Measurements from ENCODE around the gene TUBB. TPM values are rescaled to one million over a fixed set of nuclear protein-coding genes. Genes with fewer than 3 reads are reported as not detected.

Gene TUBB
- total RNA-seq, 2 experiments from 2014 or later, result 1,569 to 1,746 TPM

- intact Hi-C loops (cut with DNase I, micrococcal nuclease), result loop anchor here in 1 of 2 experiments (10.0 kb wide), 1 partner anchor 614 kb away; the partner anchor contains the start of gene HLA-B
- H3K4me1 Mint-ChIP-seq, result peaks cover 78% of the 10 kb centered on the region
- H3K9me3 Mint-ChIP-seq (ENCODE audit: low read depth), result peaks cover 2% of the 10 kb centered on the region
- H3K27me3 Mint-ChIP-seq, result no peaks in the 10 kb centered on the region
- no peak for ATAC-seq
- H3K27ac Mint-ChIP-seq, result peak overlapping the region; percentile 51
- peaks cover 84% of the 10 kb centered on the region for H3K36me3 Mint-ChIP-seq (ENCODE audit: low read depth)
- ChIA-PET CTCF (interaction anchor here (0.6 to 2.6 kb wide), 11 partner anchors 10 to 257 kb away, joined by 3 to 15 read pairs (median 3); partner anchors contain the start of gene VARS2), POLR2A (no interaction called here)
- H3K4me3 Mint-ChIP-seq, result peak overlapping the region; percentile 96
- no peak for DNase-seq
Observed at GRCh38 chr6:30740540-30740870, 20.4 kb downstream of the TUBB start.

DNA sequence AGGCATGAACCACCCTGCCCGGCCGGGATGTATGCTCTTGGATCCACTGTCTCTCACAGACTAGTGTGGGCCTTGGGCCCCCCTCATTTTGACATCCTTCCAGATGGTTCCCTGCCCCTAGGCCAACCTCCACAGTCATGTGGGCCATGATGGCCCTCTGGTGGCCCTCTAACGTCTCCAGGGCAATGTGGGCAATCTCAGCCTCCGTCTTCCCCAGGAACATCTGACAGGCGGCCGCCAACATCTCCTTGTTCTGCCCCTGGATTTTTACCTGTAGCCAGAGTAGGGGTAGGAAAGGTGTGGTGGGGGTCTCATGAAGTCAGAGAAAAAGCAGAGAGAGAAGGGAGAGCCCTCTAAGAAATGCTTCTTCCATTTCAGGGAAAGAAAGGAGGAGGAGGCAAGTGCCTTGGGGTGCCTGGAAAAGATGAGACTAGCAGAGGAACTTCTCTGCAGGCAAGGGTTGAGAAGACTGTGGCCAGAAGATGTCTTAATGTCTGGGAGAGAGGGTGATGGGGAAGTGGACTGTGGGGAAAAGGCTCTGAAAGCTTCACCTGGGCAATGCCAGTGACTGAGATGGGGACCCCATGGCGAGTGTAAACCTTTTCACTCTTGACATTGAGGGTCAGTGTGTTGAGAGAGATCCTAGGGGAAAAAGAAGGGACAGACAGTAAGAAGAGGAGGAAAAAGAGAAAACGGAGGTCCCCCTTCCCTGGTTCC is 21.1 kb downstream of the TUBB start:
- Mint-ChIP-seq H3K4me1 (peaks cover 71% of the 10 kb centered on the region), H3K36me3 (ENCODE audit: low read depth) (peaks cover 77% of the 10 kb centered on the region), H3K4me3 (peak overlapping the region; percentile 96), H3K27ac (peak overlapping the region; percentile 79), H3K9me3 (ENCODE audit: low read depth) (peaks cover 2% of the 10 kb centered on the region), H3K27me3 (no peaks in the 10 kb centered on the region)
- CTCF ChIA-PET, result interaction anchor here (0.6 to 2.6 kb wide), 10 partner anchors 13 to 439 kb away, joined by 3 to 15 read pairs (median 3); partner anchors contain the start of gene VARS2
- POLR2A ChIA-PET, result no interaction called here
- no peak for ATAC-seq
- DNase-seq, result peak; percentile 37
- intact Hi-C loops (cut with DNase I, micrococcal nuclease), result loop anchor here in 1 of 2 experiments (10.0 kb wide), 1 partner anchor 614 kb away; the partner anchor contains the start of gene HLA-B

DNA sequence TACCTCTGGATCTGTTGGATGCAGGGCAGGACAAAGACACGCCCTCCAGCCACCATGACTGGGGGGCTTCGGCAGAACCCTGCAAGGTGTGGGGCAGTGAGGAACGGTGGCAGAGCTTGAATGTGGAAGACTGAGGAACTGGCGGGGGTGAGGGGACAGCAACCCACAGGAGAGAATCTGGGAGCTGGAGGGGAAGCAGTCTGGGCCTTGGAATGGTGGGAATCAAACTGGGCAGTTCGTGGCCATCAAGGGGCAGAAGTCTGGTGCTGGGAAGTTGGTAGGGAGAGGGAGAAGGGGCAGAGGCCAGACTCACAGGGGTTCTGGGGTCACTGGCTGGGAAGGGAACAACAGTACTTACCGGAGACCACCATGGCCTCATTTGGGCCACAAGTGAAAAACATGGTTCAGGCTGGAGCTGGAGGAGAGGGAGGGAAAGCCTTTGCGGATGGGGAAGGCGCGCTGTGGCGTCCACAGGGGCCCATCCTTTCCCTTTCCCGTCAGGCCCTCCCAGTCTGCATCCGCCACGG is 21.7 kb downstream of the TUBB start:
- intact Hi-C loops (cut with DNase I, micrococcal nuclease), result loop anchor here (1.0 to 10.0 kb wide), 10 partner anchors 21 to 613 kb away; partner anchors contain the start of genes C6orf136 (in 1 of the 2), GNL1 (in 1 of the 2), HLA-B (in 1 of the 2) and MRPS18B (in 1 of the 2)
- peak overlapping the region; percentile 79 for H3K27ac Mint-ChIP-seq
- H3K9me3 Mint-ChIP-seq (ENCODE audit: low read depth), result peaks cover 2% of the 10 kb centered on the region
- POLR2A ChIA-PET, result interaction anchor here (0.6 kb wide), 1 partner anchor 20 kb away, joined by 4 read pairs; no protein-coding TSS in a partner anchor
- H3K27me3 Mint-ChIP-seq, result no peaks in the 10 kb centered on the region
- CTCF ChIA-PET, result interaction anchor here (0.7 to 2.6 kb wide), 5 partner anchors 16 to 439 kb away, joined by 3 to 15 read pairs (median 3); no protein-coding TSS in a partner anchor
- H3K4me1 Mint-ChIP-seq, result peaks cover 69% of the 10 kb centered on the region
- peak overlapping the region; percentile 96 for H3K4me3 Mint-ChIP-seq
- DNase-seq, result no peak
- H3K36me3 Mint-ChIP-seq (ENCODE audit: low read depth), result peaks cover 71% of the 10 kb centered on the region
- peak; percentile 4 for ATAC-seq

- Mint-ChIP-seq H3K27me3 (no peaks in the 10 kb centered on the region), H3K9me3 (ENCODE audit: low read depth) (peaks cover 1% of the 10 kb centered on the region), H3K27ac (peak within 1 kb of the TSS; percentile 95), H3K4me3 (peak within 1 kb of the TSS; percentile 96), H3K36me3 (ENCODE audit: low read depth) (peaks cover 64% of the 10 kb centered on the region), H3K4me1 (peaks cover 67% of the 10 kb centered on the region)
- ChIA-PET POLR2A (interaction anchor here (0.6 to 1.0 kb wide), 2 partner anchors 20 to 27 kb away, joined by 4 read pairs; no protein-coding TSS in a partner anchor), CTCF (interaction anchor here (0.7 to 2.6 kb wide), 7 partner anchors 15 to 440 kb away, joined by 3 to 15 read pairs (median 3); no protein-coding TSS in a partner anchor)
- peak; percentile 98 for DNase-seq
- ATAC-seq, result peak; percentile 74
- intact Hi-C loops (cut with DNase I, micrococcal nuclease), result loop anchor here (1.0 to 10.0 kb wide), 12 partner anchors 7 to 612 kb away; partner anchors contain the start of genes C6orf136 (in 1 of the 2), GNL1 (in 1 of the 2), HLA-B (in 1 of the 2) and MRPS18B (in 1 of the 2)
Observed at GRCh38 chr6:30742316-30743098, 22.4 kb downstream of the TUBB start, which contains the start of gene FLOT1. TSS of gene FLOT1 (minus strand) at chr6:30742687. CDS start at chr6:30742189, 498 bp downstream.

GRCh38 chr6:30743099-30744053 is 23.2 kb downstream of the TUBB start:
- Mint-ChIP-seq H3K9me3 (ENCODE audit: low read depth) (no peaks in the 10 kb centered on the region), H3K27me3 (no peaks in the 10 kb centered on the region), H3K36me3 (ENCODE audit: low read depth) (peaks cover 56% of the 10 kb centered on the region), H3K27ac (peak overlapping the region; percentile 95), H3K4me3 (peak overlapping the region; percentile 96), H3K4me1 (peaks cover 67% of the 10 kb centered on the region)
- intact Hi-C loops (cut with DNase I, micrococcal nuclease), result loop anchor here (1.0 to 10.0 kb wide), 10 partner anchors 8 to 611 kb away; partner anchors contain the start of genes HLA-B (in 1 of the 2), TUBB (in 1 of the 2) and VARS2 (in 1 of the 2)
- ATAC-seq (peak; percentile 10), DNase-seq (peak; percentile 70)
- POLR2A ChIA-PET, result interaction anchor here (0.6 to 1.4 kb wide), 4 partner anchors 8 to 141 kb away, joined by 3 to 9 read pairs (median 4); no protein-coding TSS in a partner anchor
- CTCF ChIA-PET, result interaction anchor here (0.6 to 1.5 kb wide), 5 partner anchors 14 to 77 kb away, joined by 3 to 9 read pairs (median 4); no protein-coding TSS in a partner anchor

DNA sequence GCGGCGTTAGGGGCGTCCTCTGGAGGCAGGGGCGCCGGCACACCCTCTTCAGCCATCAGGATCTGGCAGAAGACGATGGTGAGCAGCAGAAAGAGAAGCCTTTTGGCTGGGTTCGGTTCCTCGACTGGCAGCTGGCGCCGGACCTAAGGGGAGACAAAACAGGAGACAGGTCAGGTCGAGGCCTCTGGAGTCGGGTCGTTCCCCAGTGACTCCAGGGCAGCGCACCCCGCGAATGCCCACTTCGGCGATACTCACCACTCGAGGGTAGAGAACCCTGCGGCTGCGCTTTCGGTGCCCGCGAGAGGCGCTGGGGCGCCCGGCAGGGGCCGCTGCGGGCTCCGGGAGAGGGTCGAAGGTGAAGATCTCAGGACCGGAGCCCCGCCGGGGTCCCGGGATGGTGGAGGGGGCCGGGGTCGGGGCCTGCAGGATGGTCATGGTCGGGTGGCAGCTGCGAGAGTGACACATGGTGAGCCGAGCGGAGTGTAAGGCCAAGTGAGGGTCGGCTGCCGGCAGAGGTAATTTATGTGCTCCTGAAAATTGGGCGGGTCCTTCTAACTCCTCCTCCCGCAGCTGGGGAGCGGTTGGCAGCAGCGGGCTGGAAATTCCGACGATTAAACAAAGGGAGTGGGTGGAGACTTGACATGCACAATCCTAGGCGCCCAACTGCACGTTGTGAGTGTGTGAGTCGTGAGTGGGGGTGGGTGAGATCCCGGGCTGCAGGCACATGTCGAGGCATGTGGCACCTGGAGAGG is 24.1 kb downstream of the TUBB start, which contains the start of gene IER3:
IER3 (minus strand) TSS at position 494 of the 752 bp plus-strand sequence; CDS start at position 465, 29 bp downstream.
- Mint-ChIP-seq H3K4me1 (peaks cover 63% of the 10 kb centered on the region), H3K27ac (peak within 1 kb of the TSS; percentile 95), H3K27me3 (no peaks in the 10 kb centered on the region), H3K36me3 (ENCODE audit: low read depth) (peaks cover 48% of the 10 kb centered on the region), H3K9me3 (ENCODE audit: low read depth) (no peaks in the 10 kb centered on the region), H3K4me3 (peak within 1 kb of the TSS; percentile 96)
- ATAC-seq (peak; percentile 47), DNase-seq (peak; percentile 93)
- POLR2A ChIA-PET, result interaction anchor here (0.5 to 1.6 kb wide), 10 partner anchors 9 to 97 kb away, joined by 3 to 10 read pairs (median 4); partner anchors contain the start of gene MDC1
- intact Hi-C loops (cut with DNase I, micrococcal nuclease), result loop anchor here (1.0 to 10.0 kb wide), 7 partner anchors 25 to 611 kb away; partner anchors contain the start of genes HLA-B (in 1 of the 2) and VARS2 (in 1 of the 2)
- CTCF ChIA-PET, result interaction anchor here (0.7 to 1.5 kb wide), 5 partner anchors 18 to 350 kb away, joined by 3 to 9 read pairs (median 3); no protein-coding TSS in a partner anchor

- POLR2A ChIA-PET, result interaction anchor here (0.5 to 1.2 kb wide), 2 partner anchors 22 to 132 kb away, joined by 4 to 8 read pairs; no protein-coding TSS in a partner anchor
- no peak for ATAC-seq
Observed at GRCh38 chr6:30747300-30747687, 27.1 kb downstream of the TUBB start.

GRCh38 chr6:30747902-30748769 is 28.0 kb downstream of the TUBB start:
- DNase-seq, result no peak
- Mint-ChIP-seq H3K4me3 (no peak overlapping the region), H3K27me3 (no peaks in the 10 kb centered on the region), H3K4me1 (peaks cover 40% of the 10 kb centered on the region), H3K27ac (peak overlapping the region; percentile 8), H3K36me3 (ENCODE audit: low read depth) (peaks cover 12% of the 10 kb centered on the region), H3K9me3 (ENCODE audit: low read depth) (no peaks in the 10 kb centered on the region)
- POLR2A ChIA-PET, result interaction anchor here (1.2 kb wide), 1 partner anchor 21 kb away, joined by 4 read pairs; no protein-coding TSS in a partner anchor
- CTCF ChIA-PET, result interaction anchor here (0.9 to 2.1 kb wide), 3 partner anchors 10 to 74 kb away, joined by 3 to 7 read pairs (median 3); no protein-coding TSS in a partner anchor
- intact Hi-C loops (cut with DNase I, micrococcal nuclease), result loop anchor here in 1 of 2 experiments (10.0 kb wide), 1 partner anchor 607 kb away; the partner anchor contains the start of gene HLA-B
- no peak for ATAC-seq

More at GRCh38 chr6:30747300-30747687, 27.1 kb downstream of the TUBB start:
- Mint-ChIP-seq H3K27me3 (no peaks in the 10 kb centered on the region), H3K4me1 (peaks cover 38% of the 10 kb centered on the region), H3K9me3 (ENCODE audit: low read depth) (no peaks in the 10 kb centered on the region), H3K4me3 (no peak overlapping the region), H3K27ac (peak overlapping the region; percentile 7), H3K36me3 (ENCODE audit: low read depth) (peaks cover 17% of the 10 kb centered on the region)
- no peak for DNase-seq
- intact Hi-C loops (cut with DNase I, micrococcal nuclease), result loop anchor here in 1 of 2 experiments (10.0 kb wide), 1 partner anchor 608 kb away; the partner anchor contains the start of gene HLA-B
- CTCF ChIA-PET, result interaction anchor here (0.6 to 2.1 kb wide), 7 partner anchors 9 to 63 kb away, joined by 3 to 7 read pairs (median 3); no protein-coding TSS in a partner anchor
